WTC11 (cell line): ENCODE measurements around the gene FGF14. TPM values are rescaled to one million over a fixed set of nuclear protein-coding genes. Genes with fewer than 3 reads are reported as not detected.

Experiments
- ATAC-seq: fragments of 200-7000 bp; cut with Tn5 transposase; 2 replicates; pipeline ENCODE4 v1.10.0; 2021; ENCODE audit warnings: mild to moderate bottlenecking, moderate library complexity
- CTCF ChIA-PET: fragments of 300-600 bp; sonication (Branson Sonifier 250); formaldehyde crosslinking; loops from one replicate; lab custom pipeline; 2021; ENCODE audit warnings: antibody characterized with exemption; lab: Charles Lee
- POLR2A ChIA-PET: fragments of 350-600 bp; sonication (Branson Sonifier 250); formaldehyde crosslinking; loops from one replicate; lab custom pipeline; 2021; ENCODE audit warnings: antibody characterized with exemption; lab: Charles Lee
- DNase-seq: peaks from one replicate; pipeline ENCODE4 v3.0.0; 2021; ENCODE audit warnings: low spot score
- H3K27ac Mint-ChIP-seq: 2 replicates; pipeline ENCODE4 v1.8.0; 2021; ENCODE audit warnings: mixed read lengths
- H3K27me3 Mint-ChIP-seq: 2 replicates; pipeline ENCODE4 v1.8.0; 2021; ENCODE audit warnings: low read depth, mild to moderate bottlenecking, moderate library complexity, mixed read lengths
- H3K36me3 Mint-ChIP-seq: 2 replicates; pipeline ENCODE4 v1.8.0; 2021; ENCODE audit warnings: mixed read lengths
- H3K4me1 Mint-ChIP-seq: 2 replicates; pipeline ENCODE4 v1.8.0; 2022; ENCODE audit warnings: mixed read lengths
- H3K4me3 Mint-ChIP-seq: 2 replicates; pipeline ENCODE4 v1.8.0; 2021; ENCODE audit warnings: mild to moderate bottlenecking, moderate library complexity, mixed read lengths
- H3K9me3 Mint-ChIP-seq: 2 replicates; pipeline ENCODE4 v1.8.0; 2021; ENCODE audit warnings: mixed read lengths
- AR ChIP-seq: fragments of 250-450 bp; sonication (Bioruptor Pico); IDR thresholded peaks from 2 replicates; pipeline ENCODE4 v1.9.0; 2021; ENCODE audit warnings: mild to moderate bottlenecking
- ATF2 ChIP-seq: sonication (generic); formaldehyde crosslinking; IDR thresholded peaks from 2 replicates; pipeline ENCODE4 v1.8.1; 2022; ENCODE audit warnings: low read depth, missing genetic modification reagents, borderline replicate concordance
- ATF3 ChIP-seq: sonication (generic); formaldehyde crosslinking; conservative IDR thresholded peaks from 2 replicates; pipeline ENCODE4 v1.8.1; 2022; ENCODE audit warnings: mild to moderate bottlenecking, missing genetic modification reagents
- E2F4 ChIP-seq: sonication (generic); formaldehyde crosslinking; IDR thresholded peaks from 2 replicates; pipeline ENCODE4 v1.8.1; 2022; ENCODE audit warnings: low read depth, mild to moderate bottlenecking, moderate library complexity, missing genetic modification reagents, borderline replicate concordance
- ELF4 ChIP-seq: sonication (generic); formaldehyde crosslinking; IDR thresholded peaks from 2 replicates; pipeline ENCODE4 v1.8.1; 2022; ENCODE audit warnings: low read depth, mild to moderate bottlenecking, moderate library complexity, missing genetic modification reagents
- FOXK1 ChIP-seq: sonication (generic); formaldehyde crosslinking; IDR thresholded peaks from 2 replicates; pipeline ENCODE4 v1.8.0; 2022; ENCODE audit warnings: mild to moderate bottlenecking, moderate library complexity, missing genetic modification reagents
- GABPB1 ChIP-seq: sonication (generic); formaldehyde crosslinking; IDR thresholded peaks from 2 replicates; pipeline ENCODE4 v1.8.1; 2023; ENCODE audit warnings: mild to moderate bottlenecking, missing genetic modification reagents
- GTF2I ChIP-seq: fragments of 250-450 bp; sonication (Bioruptor Pico); conservative IDR thresholded peaks from 2 replicates; pipeline ENCODE4 v1.4.0; 2021; ENCODE audit warnings: mild to moderate bottlenecking
- JAZF1 ChIP-seq: fragments of 250-450 bp; sonication (Bioruptor Pico); IDR thresholded peaks from 2 replicates; pipeline ENCODE4 v1.9.0; 2021; ENCODE audit warnings: moderate library complexity, mild to moderate bottlenecking, inconsistent platforms
- MYBL2 ChIP-seq: sonication (generic); formaldehyde crosslinking; IDR thresholded peaks from 2 replicates; pipeline ENCODE4 v1.8.1; 2023; ENCODE audit warnings: mild to moderate bottlenecking, moderate library complexity, missing genetic modification reagents
- NR2C2 ChIP-seq: sonication (generic); formaldehyde crosslinking; IDR thresholded peaks from 2 replicates; pipeline ENCODE4 v1.8.0; 2022; ENCODE audit warnings: mild to moderate bottlenecking, missing genetic modification reagents
- SMAD3 ChIP-seq: sonication (generic); formaldehyde crosslinking; IDR thresholded peaks from 2 replicates; pipeline ENCODE4 v1.8.0; 2022; ENCODE audit warnings: missing genetic modification reagents, mild to moderate bottlenecking, borderline replicate concordance
- TCF7 ChIP-seq: sonication (generic); formaldehyde crosslinking; IDR thresholded peaks from 2 replicates; pipeline ENCODE4 v1.8.0; 2022; ENCODE audit warnings: mild to moderate bottlenecking, low read depth, missing genetic modification reagents, moderate library complexity
- TEAD4 ChIP-seq: sonication (generic); formaldehyde crosslinking; IDR thresholded peaks from 2 replicates; pipeline ENCODE4 v1.8.0; 2022; ENCODE audit warnings: mild to moderate bottlenecking, missing genetic modification reagents
- ZNF121 ChIP-seq: sonication (generic); formaldehyde crosslinking; IDR thresholded peaks from 2 replicates; pipeline ENCODE4 v1.8.0; 2023; ENCODE audit warnings: missing genetic modification reagents
- ZNF219 ChIP-seq: sonication (generic); formaldehyde crosslinking; IDR thresholded peaks from 2 replicates; pipeline ENCODE4 v1.8.0; 2023; ENCODE audit warnings: missing genetic modification reagents, mild to moderate bottlenecking, borderline replicate concordance
- ZNF232 ChIP-seq: sonication (generic); formaldehyde crosslinking; IDR thresholded peaks from 2 replicates; pipeline ENCODE4 v1.8.0; 2022; ENCODE audit warnings: mild to moderate bottlenecking, missing genetic modification reagents
- total RNA-seq: library from RNA; stranded (reverse); gene quantifications from 3 replicates; pipeline ENCODE4 v1.2.3, GENCODE V29; 2021
- TF ChIP-seq, protein P1 (sequence below): sonication (generic); formaldehyde crosslinking; IDR thresholded peaks from 2 replicates; pipeline ENCODE4 v1.8.1; 2022; ENCODE audit warnings: mild to moderate bottlenecking, moderate library complexity, missing genetic modification reagents
- TF ChIP-seq, protein P2 (sequence below): fragments of 250-450 bp; sonication (Bioruptor Pico); IDR thresholded peaks from 2 replicates; pipeline ENCODE4 v1.9.0; 2021; ENCODE audit warnings: moderate library complexity, mild to moderate bottlenecking, inconsistent platforms, borderline replicate concordance
- TF ChIP-seq, protein P3 (sequence below): sonication (generic); formaldehyde crosslinking; IDR thresholded peaks from 2 replicates; pipeline ENCODE4 v1.8.0; 2023; ENCODE audit warnings: missing genetic modification reagents, mild to moderate bottlenecking, borderline replicate concordance
- TF ChIP-seq, protein P4 (sequence below): sonication (generic); formaldehyde crosslinking; IDR thresholded peaks from 2 replicates; pipeline ENCODE4 v1.8.1; 2022; ENCODE audit warnings: missing genetic modification reagents, borderline replicate concordance
- TF ChIP-seq, protein P5 (sequence below): sonication (generic); formaldehyde crosslinking; IDR thresholded peaks from 2 replicates; pipeline ENCODE4 v1.8.1; 2022; ENCODE audit warnings: mild to moderate bottlenecking, missing genetic modification reagents, moderate library complexity, borderline replicate concordance

Gene FGF14
- total RNA-seq, 1 experiment from 2014 or later = 0.28 TPM

DNA sequence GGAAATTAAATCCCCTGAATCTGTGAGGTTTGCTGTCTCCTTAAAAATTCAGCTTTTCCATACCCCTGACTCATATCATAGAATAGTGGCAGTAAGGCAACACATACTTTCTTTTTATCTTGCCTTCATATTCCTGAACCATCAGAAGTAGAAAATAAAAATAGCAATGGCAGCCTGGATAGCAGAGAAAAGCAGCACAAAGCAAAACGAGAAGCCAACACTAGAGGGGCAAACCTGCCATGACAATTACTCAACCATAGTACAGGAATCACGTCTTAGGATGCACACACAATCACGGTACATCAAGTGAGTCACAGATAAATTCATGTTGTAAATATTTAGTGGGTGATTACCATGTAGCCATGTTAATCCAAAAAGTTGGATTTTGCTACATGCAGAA lies 606.4 kb downstream of the FGF14 start (continued):
- TF ChIP-seq GTF2I (CRISPR knock-in tag) (no peak), ZNF219 (CRISPR knock-in tag) (no peak), JAZF1 (no peak), E2F4 (CRISPR knock-in tag) (no peak), ATF3 (CRISPR knock-in tag) (no peak), TCF7 (CRISPR knock-in tag) (no peak), TEAD4 (CRISPR knock-in tag) (no peak), AR (CRISPR knock-in tag) (no peak), ZNF121 (CRISPR knock-in tag) (no peak)
- TF ChIP-seq, protein P1, sequence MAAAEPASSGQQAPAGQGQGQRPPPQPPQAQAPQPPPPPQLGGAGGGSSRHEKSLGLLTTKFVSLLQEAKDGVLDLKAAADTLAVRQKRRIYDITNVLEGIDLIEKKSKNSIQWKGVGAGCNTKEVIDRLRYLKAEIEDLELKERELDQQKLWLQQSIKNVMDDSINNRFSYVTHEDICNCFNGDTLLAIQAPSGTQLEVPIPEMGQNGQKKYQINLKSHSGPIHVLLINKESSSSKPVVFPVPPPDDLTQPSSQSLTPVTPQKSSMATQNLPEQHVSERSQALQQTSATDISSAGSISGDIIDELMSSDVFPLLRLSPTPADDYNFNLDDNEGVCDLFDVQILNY (CRISPR knock-in tag) = no peak
- TF ChIP-seq, protein P2, sequence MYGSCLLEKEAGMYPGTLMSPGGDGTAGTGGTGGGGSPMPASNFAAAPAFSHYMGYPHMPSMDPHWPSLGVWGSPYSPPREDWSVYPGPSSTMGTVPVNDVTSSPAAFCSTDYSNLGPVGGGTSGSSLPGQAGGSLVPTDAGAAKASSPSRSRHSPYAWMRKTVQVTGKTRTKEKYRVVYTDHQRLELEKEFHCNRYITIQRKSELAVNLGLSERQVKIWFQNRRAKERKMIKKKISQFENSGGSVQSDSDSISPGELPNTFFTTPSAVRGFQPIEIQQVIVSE (CRISPR knock-in tag) = no peak
- TF ChIP-seq, protein P3, sequence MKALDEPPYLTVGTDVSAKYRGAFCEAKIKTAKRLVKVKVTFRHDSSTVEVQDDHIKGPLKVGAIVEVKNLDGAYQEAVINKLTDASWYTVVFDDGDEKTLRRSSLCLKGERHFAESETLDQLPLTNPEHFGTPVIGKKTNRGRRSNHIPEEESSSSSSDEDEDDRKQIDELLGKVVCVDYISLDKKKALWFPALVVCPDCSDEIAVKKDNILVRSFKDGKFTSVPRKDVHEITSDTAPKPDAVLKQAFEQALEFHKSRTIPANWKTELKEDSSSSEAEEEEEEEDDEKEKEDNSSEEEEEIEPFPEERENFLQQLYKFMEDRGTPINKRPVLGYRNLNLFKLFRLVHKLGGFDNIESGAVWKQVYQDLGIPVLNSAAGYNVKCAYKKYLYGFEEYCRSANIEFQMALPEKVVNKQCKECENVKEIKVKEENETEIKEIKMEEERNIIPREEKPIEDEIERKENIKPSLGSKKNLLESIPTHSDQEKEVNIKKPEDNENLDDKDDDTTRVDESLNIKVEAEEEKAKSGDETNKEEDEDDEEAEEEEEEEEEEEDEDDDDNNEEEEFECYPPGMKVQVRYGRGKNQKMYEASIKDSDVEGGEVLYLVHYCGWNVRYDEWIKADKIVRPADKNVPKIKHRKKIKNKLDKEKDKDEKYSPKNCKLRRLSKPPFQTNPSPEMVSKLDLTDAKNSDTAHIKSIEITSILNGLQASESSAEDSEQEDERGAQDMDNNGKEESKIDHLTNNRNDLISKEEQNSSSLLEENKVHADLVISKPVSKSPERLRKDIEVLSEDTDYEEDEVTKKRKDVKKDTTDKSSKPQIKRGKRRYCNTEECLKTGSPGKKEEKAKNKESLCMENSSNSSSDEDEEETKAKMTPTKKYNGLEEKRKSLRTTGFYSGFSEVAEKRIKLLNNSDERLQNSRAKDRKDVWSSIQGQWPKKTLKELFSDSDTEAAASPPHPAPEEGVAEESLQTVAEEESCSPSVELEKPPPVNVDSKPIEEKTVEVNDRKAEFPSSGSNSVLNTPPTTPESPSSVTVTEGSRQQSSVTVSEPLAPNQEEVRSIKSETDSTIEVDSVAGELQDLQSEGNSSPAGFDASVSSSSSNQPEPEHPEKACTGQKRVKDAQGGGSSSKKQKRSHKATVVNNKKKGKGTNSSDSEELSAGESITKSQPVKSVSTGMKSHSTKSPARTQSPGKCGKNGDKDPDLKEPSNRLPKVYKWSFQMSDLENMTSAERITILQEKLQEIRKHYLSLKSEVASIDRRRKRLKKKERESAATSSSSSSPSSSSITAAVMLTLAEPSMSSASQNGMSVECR (CRISPR knock-in tag) = no peak

DNA sequence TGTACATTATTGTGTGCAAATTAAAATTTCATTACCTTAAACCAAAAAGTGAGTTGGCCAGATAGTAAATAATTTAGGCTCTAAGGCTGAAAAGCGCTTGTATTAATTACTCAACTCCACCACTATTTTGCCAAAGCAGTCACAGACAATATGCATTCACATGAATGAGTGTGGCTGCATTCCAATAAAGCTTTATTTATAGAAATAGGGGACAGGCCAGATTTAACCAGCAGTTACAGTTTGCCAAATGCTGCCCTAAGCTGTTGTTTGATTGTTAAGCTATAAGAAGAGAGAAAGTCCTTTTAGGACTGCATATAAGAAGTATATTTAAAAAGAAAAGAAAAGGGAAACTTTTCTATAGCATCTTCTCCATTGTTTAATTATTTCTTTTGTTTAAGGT lies 606.8 kb downstream of the FGF14 start:
- DNase-seq (no peak), ATAC-seq (no peak)
- Mint-ChIP-seq H3K27ac (no peak overlapping the region), H3K4me3 (no peak overlapping the region), H3K36me3 (no peaks in the 10 kb centered on the region), H3K4me1 (peaks cover 22% of the 10 kb centered on the region), H3K9me3 (no peaks in the 10 kb centered on the region), H3K27me3 (no peaks in the 10 kb centered on the region)
- ChIA-PET POLR2A (no interaction called here), CTCF (interaction anchor here (1.5 kb wide), 1 partner anchor 9 kb away, joined by 4 read pairs; no protein-coding TSS in a partner anchor)
- TF ChIP-seq ELF4 (no peak), GABPB1 (CRISPR knock-in tag) (no peak), TCF7 (CRISPR knock-in tag) (no peak), FOXK1 (CRISPR knock-in tag) (no peak), ZNF232 (CRISPR knock-in tag) (no peak), ATF2 (CRISPR knock-in tag) (no peak), SMAD3 (CRISPR knock-in tag) (no peak), NR2C2 (CRISPR knock-in tag) (no peak), ZNF121 (CRISPR knock-in tag) (no peak), MYBL2 (CRISPR knock-in tag) (no peak)
- TF ChIP-seq, protein P4, sequence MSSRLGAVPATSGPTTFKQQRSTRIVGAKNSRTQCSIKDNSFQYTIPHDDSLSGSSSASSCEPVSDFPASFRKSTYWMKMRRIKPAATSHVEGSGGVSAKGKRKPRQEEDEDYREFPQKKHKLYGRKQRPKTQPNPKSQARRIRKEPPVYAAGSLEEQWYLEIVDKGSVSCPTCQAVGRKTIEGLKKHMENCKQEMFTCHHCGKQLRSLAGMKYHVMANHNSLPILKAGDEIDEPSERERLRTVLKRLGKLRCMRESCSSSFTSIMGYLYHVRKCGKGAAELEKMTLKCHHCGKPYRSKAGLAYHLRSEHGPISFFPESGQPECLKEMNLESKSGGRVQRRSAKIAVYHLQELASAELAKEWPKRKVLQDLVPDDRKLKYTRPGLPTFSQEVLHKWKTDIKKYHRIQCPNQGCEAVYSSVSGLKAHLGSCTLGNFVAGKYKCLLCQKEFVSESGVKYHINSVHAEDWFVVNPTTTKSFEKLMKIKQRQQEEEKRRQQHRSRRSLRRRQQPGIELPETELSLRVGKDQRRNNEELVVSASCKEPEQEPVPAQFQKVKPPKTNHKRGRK = no peak
- TF ChIP-seq, protein P5, sequence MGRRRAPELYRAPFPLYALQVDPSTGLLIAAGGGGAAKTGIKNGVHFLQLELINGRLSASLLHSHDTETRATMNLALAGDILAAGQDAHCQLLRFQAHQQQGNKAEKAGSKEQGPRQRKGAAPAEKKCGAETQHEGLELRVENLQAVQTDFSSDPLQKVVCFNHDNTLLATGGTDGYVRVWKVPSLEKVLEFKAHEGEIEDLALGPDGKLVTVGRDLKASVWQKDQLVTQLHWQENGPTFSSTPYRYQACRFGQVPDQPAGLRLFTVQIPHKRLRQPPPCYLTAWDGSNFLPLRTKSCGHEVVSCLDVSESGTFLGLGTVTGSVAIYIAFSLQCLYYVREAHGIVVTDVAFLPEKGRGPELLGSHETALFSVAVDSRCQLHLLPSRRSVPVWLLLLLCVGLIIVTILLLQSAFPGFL (CRISPR knock-in tag) = no peak
